Stimulated activated CD8-positive, alpha-beta memory T cell treated with anti-CD3 and anti-CD28 coated beads, Interleukin-12 subunit alpha, Interleukin-12 subunit beta, amount 100 ng/mL, for 4 hours (primary cell): ENCODE measurements around the gene UTP18.
"Not testable (repeated sequence)": the region's sequence is repeated elsewhere in the genome, so short reads cannot be mapped to it uniquely, and the experiment has no call there.

Experiments used
- DNase-seq: peaks from one replicate; pipeline ENCODE4 v3.0.0-alpha.2; 2020; ENCODE audit warnings: low read depth

The UTP18 gene

GRCh38 chr17:51260237-51261023, at the start of gene UTP18:
Gene UTP18, plus strand, starts transcription at chr17:51260546. Its CDS starts 39 bp downstream, at chr17:51260585.
- peak; percentile 96 for DNase-seq

GRCh38 chr17:51214920-51215319, 45.4 kb upstream of the UTP18 start:
- no peak for DNase-seq

GRCh38 chr17:51217946-51218345, 42.4 kb upstream of the UTP18 start:
- no peak for DNase-seq

GRCh38 chr17:51221322-51221721, 39.0 kb upstream of the UTP18 start:
- no peak for DNase-seq

- no peak for DNase-seq
Observed at GRCh38 chr17:51224402-51225262, 35.7 kb upstream of the UTP18 start.

- DNase-seq = not testable (repeated sequence)
Observed at GRCh38 chr17:51225523-51225922, 34.8 kb upstream of the UTP18 start.

- no peak for DNase-seq
Observed at GRCh38 chr17:51228161-51228560, 32.2 kb upstream of the UTP18 start.

GRCh38 chr17:51229889-51230288, 30.5 kb upstream of the UTP18 start:
- DNase-seq = no peak

- DNase-seq = no peak
Observed at GRCh38 chr17:51230306-51230705, 30.0 kb upstream of the UTP18 start.

GRCh38 chr17:51231999-51232398, 28.3 kb upstream of the UTP18 start:
- no peak for DNase-seq

GRCh38 chr17:51234162-51234561, 26.2 kb upstream of the UTP18 start:
- no peak for DNase-seq

- DNase-seq = no peak
Observed at GRCh38 chr17:51238255-51238887, 22.0 kb upstream of the UTP18 start.

- no peak for DNase-seq
Observed at GRCh38 chr17:51240275-51240674, 20.1 kb upstream of the UTP18 start.

- no peak for DNase-seq
Observed at GRCh38 chr17:51244041-51244440, 16.3 kb upstream of the UTP18 start.

- DNase-seq = no peak
Observed at GRCh38 chr17:51245535-51245934, 14.8 kb upstream of the UTP18 start.

GRCh38 chr17:51250314-51250840, 10.0 kb upstream of the UTP18 start:
- DNase-seq = no peak

- DNase-seq = no peak
Observed at GRCh38 chr17:51251010-51251409, 9.3 kb upstream of the UTP18 start.

GRCh38 chr17:51255673-51256072, 4.7 kb upstream of the UTP18 start:
- no peak for DNase-seq

- no peak for DNase-seq
Observed at GRCh38 chr17:51256101-51256500, 4.2 kb upstream of the UTP18 start.

GRCh38 chr17:51257150-51258081, 2.9 kb upstream of the UTP18 start:
- no peak for DNase-seq
